RWPE1 (cell line): Measurements from ENCODE around the gene ACSL6.

Source experiments
- CTCF ChIA-PET: fragments of 350-600 bp; sonication (Branson Sonifier 250); formaldehyde crosslinking; extraction: SDS; loops from one replicate; lab custom pipeline; 2021; lab: Yijun Ruan, JAX
- POLR2A ChIA-PET: fragments of 400-600 bp; formaldehyde crosslinking; extraction: SDS; loops from one replicate; lab custom pipeline; 2020; ENCODE audit warnings: antibody characterized with exemption; ENCODE audit not compliant: low non-redundant PET; lab: Yijun Ruan, JAX
- DNase-seq: peaks from one replicate; pipeline ENCODE4 v3.0.0; 2012; ENCODE audit warnings: low spot score
- H3K27ac ChIP-seq: fragments of 450-650 bp; 2 replicates; pipeline ENCODE4 v1.5.1; 2017
- CTCF ChIP-seq: fragments of 450-650 bp; conservative IDR thresholded peaks from 2 replicates; pipeline ENCODE4 v1.5.1; 2017; ENCODE audit warnings: low read depth, mild to moderate bottlenecking

The ACSL6 gene

DNA sequence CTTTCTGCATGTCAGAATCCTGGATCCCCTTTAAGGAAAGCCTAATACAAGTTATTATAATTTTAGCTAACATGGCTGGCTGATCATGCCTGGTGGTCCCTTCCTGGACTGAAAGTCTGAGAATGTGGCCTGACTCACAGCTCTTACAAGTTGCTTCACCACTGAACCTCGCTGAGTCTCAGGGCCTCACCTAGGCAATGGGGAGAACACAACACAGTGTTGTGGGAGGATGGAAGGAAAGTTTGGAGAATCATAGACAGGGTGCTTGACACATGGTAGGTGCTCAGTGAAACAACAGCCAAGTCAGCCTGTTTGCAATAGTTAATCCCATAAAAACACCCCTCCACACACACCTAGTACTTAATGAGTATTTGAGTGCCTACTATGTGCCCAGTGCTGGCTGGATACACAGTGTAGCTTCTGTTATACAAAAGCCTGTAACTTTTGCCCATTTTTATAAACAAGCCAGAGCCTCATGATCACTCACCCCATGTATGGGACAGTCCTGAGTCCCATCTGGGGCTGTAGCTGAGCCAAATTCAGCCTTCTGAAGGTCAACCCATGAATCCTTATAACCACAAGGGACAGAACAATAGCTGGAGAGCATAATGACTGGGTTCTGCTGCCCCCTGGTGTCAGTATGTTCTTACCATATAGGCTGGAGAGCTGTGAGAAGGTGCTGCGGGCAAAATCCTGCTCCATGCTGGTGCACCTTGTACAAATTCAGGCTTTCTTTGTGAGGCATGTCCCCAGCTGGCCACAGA lies 3.9 kb downstream of the ACSL6 start:
- no peak overlapping the region for H3K27ac ChIP-seq
- ChIA-PET CTCF (interaction anchor here (0.6 to 2.6 kb wide), 19 partner anchors 9 to 629 kb away, joined by 3 to 35 read pairs (median 4); no protein-coding TSS in a partner anchor), POLR2A (interaction anchor here (0.9 kb wide), 1 partner anchor 372 kb away, joined by 3 read pairs; no protein-coding TSS in a partner anchor)
- DNase-seq, result peak; percentile 75
- peak; percentile 73 for TF ChIP-seq CTCF

- no peak overlapping the region for H3K27ac ChIP-seq
- no peak for DNase-seq
- TF ChIP-seq CTCF, result no peak
- ChIA-PET POLR2A (no interaction called here), CTCF (interaction anchor here (0.7 to 2.6 kb wide), 5 partner anchors 8 to 584 kb away, joined by 3 to 35 read pairs (median 3); no protein-coding TSS in a partner anchor)
Measured at GRCh38 chr5:132006331-132007120, 4.9 kb downstream of the ACSL6 start.

DNA sequence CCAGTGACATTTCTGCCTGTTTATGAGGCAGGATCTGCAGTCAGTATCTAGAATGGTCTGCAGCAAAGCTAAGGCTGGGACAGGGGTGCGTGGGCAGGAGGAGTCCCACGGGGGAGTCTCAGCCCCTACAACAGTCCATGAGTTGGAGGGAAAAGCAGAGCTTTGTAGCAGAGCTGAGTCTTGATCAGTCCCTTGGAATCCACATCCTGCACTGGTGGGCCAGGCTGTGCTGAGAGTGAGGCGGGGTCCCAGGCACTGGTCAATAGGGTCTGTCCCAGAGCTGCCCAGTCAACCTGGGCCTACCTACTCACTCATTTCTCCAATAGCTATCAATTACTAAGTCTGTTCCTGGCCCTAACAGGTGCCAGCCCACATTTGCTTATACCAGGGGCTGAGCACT lies 5.9 kb downstream of the ACSL6 start:
- DNase-seq, result no peak
- no peak for TF ChIP-seq CTCF
- ChIA-PET CTCF (interaction anchor here (0.6 kb wide), 1 partner anchor 36 kb away, joined by 6 read pairs; no protein-coding TSS in a partner anchor), POLR2A (no interaction called here)
- H3K27ac ChIP-seq, result no peak overlapping the region

- POLR2A ChIA-PET, result no interaction called here
- CTCF ChIA-PET, result no interaction called here
- TF ChIP-seq CTCF, result no peak
- DNase-seq, result no peak
- H3K27ac ChIP-seq, result no peak overlapping the region
Measured at GRCh38 chr5:132003982-132004381, 7.5 kb downstream of the ACSL6 start.

DNA sequence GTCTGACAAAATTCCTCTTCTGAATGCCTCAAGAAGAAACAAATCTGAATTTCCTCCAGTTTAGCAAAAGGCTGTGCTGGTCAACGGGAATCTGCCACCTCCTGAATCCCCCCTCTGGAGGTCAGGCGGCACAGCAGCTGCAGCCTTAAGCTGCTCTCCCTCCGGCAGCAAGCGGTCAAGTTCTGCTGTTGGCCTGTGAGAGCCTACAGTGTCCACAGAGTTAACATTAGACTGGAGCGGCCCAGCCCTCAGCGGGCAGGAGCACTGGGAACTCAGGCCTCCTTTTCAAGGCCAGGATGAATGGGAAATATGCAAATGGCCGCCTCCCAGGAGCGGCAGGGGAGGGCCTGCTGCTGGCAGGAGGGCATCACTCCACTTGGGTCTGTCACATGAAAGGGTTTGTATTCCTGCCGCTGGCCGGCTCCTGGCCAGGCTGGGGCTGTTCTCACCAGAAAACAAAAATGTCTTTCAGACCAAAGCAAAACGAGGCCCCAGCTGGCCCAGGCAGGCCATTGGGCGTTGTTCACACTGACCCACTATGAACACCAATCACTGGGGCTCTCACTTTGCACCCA lies 8.2 kb downstream of the ACSL6 start:
- POLR2A ChIA-PET, result no interaction called here
- no peak for TF ChIP-seq CTCF
- DNase-seq, result no peak
- no peak overlapping the region for H3K27ac ChIP-seq
- CTCF ChIA-PET, result interaction anchor here (0.6 to 0.8 kb wide), 2 partner anchors 414 to 819 kb away, joined by 3 read pairs; no protein-coding TSS in a partner anchor

GRCh38 chr5:132002757-132003156 lies 8.7 kb downstream of the ACSL6 start:
- no peak overlapping the region for H3K27ac ChIP-seq
- ChIA-PET POLR2A (no interaction called here), CTCF (interaction anchor here (0.6 to 0.8 kb wide), 2 partner anchors 413 to 819 kb away, joined by 3 read pairs; no protein-coding TSS in a partner anchor)
- no peak for DNase-seq
- no peak for TF ChIP-seq CTCF
